ENCODE results near the gene RITA1.
"Not testable (repeated sequence)": the region's sequence is repeated elsewhere in the genome, so short reads cannot be mapped to it uniquely, and the experiment has no call there.

Gene RITA1, protein sequence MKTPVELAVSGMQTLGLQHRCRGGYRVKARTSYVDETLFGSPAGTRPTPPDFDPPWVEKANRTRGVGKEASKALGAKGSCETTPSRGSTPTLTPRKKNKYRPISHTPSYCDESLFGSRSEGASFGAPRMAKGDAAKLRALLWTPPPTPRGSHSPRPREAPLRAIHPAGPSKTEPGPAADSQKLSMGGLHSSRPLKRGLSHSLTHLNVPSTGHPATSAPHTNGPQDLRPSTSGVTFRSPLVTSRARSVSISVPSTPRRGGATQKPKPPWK

DNA sequence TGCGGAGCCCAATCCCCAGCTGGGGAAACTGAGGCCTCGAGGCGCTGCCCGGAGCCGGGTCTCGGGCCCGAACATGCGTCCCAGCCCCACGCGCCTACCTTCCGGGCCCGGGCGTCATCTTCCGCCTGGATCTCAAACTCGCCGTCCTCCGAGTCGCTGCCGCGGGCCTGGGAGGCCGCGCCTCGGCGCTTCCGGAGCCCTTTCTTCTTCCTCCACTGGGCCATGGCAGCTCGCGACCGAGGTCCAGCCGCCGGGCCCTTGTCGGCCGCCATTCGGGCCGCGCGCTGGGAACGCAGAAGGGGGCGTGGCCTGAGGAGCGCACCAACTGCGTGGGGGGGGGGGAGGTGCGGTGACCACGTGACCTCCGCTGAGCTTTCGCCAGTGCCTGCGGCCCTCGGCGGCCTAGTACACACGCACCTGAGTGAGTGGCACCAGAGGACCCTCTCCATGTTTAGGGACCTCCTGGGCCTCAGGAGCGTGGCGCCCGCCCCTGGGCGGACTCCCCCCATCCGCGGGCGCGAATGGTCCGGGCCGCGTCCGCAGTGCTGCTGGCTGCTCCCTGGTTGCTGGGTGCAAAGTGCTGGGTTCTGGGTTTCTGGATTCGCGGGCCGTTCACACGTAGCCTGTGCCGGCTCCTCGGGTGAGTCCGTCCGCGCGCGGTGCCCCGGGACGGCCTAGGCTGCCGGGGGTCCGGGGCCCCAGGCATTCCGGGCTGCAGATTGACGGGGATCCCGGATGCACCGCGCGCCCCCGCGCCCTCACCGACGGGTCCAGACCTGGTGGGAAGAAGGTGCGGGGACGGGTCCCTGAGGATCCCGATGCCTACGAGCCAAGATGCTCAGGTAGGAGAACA lies at the start of gene RITA1, which contains the start of gene DDX54:
Gene RITA1, plus strand, starts transcription at position 542 of the 853 bp plus-strand sequence. CDS start 1,026 bp downstream, outside the sequence.
Gene DDX54, minus strand, starts transcription at position 299 of the 853 bp plus-strand sequence. Its CDS starts 27 bp downstream, at position 272.
- no peak for FAIRE-seq

DNA sequence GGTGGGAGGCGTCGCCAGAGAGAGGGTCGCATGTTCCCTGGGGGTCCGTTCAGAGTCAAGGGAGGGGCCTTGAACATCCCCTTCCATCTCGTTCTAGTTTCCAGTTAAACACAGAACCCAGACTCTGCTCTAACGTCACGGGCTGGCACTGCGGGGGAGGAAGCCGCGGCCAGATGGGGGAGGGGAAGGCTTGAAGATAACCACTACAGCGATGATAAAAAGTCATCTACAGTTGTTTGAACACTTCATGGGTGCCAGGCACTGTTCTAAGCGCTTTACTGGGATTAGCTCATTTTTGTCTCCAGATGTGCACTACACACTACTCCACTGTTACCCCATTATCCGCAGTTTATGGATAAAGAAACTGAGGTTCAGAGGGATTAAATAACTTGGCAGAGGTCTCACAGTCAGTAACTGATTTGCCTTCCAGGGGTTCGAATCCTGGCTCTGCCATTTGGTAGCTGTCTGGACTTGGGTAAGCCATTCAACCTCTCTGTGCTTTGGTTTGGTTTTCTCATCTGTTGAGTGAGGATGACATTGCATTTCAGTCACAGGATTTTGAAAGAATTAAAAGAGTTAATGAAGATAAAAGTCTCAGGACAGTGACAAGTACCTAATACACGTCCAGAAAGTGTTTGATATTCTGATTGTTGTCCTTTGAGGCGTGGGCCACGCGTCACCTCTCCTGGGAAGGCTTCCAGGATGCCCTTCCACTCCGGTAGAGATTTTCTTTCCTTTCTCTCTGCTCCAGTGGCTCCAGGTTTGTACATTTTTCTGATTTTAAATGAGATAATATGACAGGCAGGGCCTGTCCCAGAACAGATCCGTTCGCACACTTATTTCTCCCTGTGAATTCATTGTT lies 49.2 kb upstream of the RITA1 start:
- no peak for FAIRE-seq

DNA sequence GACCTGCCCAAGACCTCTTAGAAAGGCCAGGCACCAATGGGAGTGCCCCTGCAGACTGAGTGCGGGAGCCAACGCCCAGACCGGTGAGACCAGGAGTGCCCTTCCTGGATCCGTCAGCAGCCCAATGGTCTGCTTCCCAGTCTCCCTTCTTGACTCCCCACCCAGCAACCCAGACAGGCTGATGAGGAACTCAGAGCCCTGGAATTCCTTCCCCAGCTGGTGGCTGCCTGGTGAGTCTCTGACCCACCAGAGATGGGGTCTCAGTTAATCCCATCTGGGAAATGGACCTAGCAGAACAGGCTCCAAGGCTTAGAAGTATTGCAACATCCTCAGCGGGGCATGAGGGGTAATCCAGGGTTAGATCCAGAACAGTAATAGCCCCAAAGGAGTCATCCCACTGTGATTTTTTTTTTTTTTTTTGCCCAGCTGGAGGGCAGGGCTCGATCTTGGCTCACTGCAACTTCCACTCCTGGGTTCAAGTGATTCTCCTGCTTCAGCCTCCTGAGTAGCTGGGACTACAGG lies 48.5 kb upstream of the RITA1 start:
- FAIRE-seq = no peak

DNA sequence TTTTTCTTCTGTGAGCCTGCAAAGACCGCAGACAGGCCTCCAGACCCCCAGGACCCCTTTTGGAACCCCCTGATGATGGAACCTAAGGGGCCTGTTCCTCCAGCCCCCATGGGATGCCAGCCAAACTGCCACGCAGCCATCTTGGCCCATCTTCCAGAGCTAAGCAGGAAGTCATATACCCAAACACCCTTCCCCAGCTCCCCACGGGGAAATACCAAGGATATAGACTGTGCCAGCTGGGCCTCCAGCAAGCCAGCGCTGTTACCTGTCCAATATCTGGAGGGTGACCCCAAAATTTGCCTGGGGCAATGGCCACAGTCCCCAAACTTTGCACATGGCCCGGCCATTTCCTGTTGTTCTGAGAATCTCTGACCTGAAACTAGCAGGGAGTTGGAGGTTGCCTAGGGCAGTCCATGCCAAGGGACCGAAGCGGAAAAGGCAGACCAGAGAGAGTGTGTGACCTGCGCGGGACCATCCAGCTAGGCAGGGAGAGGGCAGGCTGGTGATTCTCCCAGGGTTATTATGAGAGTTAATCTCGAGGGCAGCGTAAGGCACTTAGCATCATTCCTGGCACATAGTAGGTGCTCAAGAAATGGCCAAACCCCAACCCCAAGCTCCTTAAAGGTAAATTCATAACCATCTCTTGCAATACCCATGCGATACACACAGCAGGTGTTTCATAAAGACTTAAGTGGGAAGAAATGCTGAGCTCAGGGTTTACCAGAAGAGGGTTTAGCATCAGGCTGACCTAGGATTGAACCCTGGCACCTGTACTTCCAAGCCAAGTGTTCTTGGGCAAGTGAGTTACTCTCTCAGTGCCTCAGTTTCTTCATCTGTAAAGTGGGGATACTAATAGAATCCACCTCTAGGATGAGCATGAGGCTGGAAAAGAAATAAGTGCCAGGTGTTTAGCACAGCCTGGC lies 47.4 kb upstream of the RITA1 start:
- FAIRE-seq = no peak

DNA sequence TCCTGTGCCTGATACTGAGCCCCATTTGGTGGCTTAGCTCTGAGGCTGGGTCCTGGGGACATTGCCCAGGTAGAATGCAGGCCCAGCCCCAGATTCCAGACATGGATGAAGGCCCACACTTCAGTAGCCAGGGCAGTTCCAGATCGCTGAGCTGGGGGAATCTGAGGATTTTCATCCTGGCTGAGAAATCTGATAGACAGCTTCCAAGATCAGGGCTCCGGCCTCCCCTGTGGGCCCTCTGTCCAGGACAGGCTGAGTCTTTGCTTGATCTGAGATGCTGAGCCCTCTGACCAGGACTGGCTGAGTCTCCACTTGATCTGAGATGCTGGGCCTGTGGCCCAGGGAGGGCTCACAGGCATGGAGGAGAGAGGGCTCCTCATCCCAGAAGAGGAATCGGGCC lies 46.7 kb upstream of the RITA1 start:
- FAIRE-seq = no peak

DNA sequence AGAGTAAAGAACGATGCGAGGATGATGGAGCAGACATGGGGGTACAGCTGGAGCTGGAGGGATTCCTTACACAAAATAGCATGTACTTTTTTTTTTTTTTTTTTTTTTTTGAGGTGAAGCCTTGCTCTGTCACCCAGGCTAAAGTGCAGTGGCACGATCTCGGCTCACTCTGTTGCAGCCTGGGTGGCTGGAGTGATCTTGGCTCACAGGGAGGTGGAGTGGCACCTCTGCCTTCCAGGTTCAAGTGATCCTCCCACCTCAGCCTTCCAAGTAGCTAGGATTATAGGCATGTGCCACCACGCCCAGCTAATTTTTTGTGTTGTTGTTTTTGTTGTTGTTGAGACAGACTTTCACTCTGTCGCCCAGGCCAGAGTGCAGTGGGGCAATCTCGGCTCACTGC lies 44.8 kb upstream of the RITA1 start:
- no peak for FAIRE-seq

DNA sequence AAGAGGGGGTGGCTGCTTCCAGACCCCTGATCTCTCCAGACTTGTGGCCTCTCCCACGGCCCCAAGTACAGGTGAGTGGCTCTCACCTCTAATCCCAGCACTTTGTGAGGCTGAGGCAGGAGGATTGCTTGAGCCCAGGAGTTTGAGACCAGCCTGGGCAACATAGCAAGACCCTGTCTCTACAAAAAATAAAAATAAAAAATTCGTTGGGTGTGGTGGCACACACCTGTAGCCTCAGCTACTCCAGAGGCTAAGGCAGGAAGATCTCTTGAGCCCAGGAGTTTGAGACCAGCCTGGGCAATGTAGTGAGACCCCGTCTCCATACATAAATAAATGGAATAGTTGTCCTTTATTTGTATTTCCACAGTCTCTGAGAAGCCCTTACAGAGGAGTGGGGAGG lies 43.8 kb upstream of the RITA1 start:
- not testable (repeated sequence) for FAIRE-seq

DNA sequence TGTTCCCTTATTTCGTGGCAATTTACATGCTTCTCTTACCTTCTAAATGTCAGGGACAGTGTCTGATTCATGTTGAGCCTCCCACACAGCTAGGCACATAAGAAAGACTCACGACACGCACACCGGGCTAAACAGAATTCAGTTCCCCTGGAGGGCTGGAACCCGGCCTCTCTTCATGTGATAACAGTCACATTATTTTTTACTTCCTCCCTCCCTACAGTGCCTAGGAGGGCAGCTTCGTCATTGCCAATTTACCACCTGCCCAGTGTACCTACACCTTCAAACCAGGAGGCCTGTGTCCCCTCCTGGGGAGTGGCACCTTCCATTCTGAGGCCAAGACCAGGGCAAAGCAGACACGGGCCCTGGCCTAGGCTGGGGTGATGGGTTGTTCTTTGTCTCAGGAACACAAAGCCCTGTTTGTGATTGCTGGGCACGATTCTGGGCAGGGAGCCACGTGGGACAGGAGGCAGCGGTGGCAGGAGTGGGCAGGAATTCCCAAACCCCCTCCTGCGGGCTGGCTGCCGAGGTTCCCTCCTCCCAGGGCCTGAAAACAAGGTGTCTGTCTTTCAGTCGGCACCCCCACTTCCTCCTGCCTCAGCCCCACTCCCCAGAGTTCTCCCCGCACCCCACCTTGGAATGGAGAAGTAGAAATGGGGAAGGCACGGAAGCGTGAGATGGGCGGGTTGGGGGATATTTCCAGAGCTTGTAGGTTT lies 43.2 kb upstream of the RITA1 start:
- FAIRE-seq = no peak

DNA sequence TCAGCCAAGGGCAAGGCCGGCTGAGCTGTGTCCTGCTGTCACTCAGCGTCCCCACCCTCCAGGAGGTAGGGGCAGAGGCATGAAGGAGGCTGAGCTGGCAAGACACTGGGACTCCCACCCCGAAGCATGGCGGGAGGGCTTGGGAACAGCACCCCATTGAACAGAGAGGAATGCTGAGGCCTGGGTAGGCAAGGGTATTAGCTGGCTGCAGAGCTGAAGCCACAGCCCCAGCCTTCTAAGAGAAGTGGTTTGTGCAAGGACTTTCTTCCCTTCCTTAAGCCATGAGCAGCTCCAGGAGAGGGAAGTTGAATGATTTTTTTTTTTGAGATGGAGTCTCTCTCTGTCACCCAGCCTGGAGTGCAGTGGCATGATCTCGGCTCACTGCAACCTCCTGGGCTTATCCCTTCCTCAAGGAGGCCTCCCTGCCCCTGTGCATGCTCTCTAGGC lies 42.6 kb upstream of the RITA1 start:
- FAIRE-seq = no peak

DNA sequence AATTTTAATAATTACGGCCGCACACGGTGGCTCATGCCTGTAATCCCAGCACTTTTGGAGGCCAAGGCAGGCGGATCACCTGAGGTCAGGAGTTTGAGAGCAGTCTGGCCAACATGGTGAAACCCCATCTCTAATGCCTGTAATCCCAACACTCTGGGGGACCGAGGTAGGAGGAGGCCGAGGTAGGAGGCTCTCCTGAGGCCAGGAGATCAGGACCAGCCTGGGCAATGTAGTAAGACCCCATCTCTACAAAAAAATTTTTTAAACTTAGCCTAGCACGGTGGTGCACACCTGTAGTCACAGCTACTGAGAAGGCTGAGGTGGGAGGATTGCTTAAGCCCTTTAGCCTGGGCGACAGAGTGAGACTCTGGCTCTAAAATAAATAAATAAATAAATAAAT lies 41.6 kb upstream of the RITA1 start:
- no peak for FAIRE-seq

DNA sequence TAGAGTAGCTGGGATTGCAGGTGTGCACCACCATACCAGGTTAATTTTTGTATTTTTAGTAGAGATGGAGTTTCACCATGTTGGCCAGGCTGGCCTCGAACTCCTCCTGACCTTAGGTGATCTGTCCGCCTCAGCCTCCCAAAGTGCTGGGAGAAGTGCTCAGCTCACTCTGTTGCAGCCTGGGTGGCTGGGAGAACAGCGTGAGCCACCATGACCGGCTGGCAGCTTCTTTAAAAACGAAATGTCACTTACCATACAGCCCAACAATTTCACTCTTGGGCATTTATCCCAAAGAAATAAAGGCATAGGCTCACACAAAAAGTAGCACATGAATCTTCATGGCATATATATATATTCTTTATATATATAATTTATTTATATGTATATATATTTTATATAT lies 40.7 kb upstream of the RITA1 start:
- FAIRE-seq = no peak

DNA sequence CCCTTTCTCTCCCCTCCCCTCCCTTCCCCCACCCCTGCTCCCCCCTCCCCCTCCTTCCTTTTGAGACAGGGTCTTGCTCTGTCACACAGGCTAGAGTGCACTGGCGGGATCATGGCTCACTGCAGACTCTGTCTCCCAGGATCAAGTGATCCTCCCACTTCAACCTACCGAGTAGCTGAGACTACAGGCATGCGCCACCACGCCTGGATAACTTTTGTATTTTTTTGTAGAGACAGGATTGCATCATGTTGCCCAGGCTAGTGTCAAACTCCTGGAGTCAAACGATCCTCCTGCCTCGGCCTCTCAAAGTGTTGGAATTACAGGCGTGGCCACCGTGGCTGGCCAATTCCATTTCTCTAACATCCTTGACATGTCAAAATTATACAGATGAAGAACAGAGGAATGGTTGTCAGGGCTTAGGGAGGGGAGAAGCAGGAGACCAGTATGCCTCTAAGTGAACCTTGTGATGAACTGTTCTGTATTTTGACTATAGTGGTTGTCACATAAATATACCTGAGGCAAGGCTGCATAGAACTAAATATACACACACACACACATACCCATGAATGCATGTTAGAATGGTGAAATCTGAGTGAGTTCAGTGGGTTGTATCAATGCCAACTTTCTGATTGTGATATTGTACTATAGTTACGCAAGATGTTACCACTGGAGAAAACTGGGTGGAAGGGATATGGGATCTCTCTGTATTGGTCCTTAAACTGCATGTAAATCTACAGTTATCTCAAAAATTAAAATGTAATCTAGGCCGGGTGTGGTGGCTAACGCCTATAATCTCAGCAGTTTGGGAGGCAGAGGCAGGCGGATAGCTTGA lies 39.6 kb upstream of the RITA1 start:
- no peak for FAIRE-seq

DNA sequence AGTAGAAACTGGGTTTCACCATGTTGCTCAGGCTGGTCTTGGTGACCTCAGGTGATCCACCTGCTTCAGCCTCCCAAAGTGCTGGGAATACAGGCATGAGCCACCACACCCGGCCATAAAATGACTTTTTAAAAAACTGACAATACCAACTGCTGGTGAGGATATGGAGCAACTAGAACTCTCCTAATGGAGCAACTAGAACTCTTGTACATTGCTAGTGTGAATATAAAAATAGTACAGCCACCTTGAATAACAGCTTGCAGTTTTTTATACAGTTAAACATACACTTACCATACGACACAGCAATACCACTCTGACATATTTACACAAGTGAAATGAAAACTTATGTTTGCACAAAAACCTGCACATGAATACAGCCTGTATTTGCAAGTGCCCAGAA lies 38.5 kb upstream of the RITA1 start:
- no peak for FAIRE-seq

DNA sequence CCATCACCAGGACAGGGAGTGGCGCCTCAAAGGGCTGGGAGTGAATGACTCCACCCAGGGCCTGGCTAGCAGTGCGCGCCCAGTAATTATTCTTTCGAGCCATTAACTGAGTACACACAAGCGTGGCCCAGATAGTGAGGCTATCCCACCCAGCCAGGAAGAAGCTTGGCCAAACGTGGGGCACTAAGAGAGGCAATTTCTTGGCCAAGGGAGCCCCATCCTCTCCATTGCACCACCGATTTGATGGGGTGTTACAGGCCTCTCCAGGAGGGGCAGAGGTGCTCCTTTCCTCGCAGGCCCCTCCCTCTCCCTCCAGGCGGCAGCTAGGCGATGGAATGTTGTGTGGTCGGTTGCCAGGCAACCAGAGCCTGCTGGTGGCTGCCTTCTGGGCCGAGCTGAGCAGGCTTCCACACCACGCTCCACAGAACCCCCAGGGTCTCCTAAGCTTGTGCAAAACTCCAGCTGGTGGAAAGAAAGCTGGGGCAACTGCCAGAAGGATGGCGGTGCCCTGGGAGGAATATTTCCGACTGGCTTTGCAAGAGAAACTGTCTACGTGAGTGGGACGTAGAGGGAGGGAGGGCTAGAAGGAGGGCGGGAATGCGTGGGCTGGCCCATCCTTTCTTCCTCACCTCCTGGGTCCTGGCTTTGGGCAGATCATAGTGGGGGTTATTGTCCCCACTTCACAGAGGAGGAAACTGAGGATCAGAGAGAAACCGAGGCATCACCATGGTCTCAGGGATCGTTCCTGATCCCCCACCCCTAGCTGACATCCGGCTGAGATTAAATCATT lies 36.0 kb upstream of the RITA1 start, which contains the start of gene CFAP73:
Gene CFAP73, plus strand, starts transcription at position 364 of the 790 bp plus-strand sequence. Its CDS starts 134 bp downstream, at position 498.
- no peak for FAIRE-seq

DNA sequence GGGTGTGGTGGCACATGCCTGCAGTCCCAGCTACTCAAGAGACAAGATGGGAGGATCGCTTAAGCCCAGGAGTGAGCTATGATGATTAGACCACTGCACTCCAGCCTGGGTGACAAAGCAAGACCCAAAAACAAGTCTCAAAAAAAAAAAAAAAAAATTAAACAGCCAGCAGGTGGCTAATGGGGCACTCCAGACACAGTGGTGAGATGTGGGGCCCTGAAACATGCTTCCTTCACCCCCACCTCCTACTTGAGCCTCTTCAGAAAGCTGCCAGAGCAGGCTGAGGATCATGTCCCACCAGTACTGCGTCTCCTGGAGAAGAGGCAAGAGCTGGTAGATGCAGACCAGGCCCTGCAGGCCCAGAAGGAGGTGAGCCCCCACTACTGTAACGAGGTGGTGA lies 33.9 kb upstream of the RITA1 start:
- no peak for FAIRE-seq

DNA sequence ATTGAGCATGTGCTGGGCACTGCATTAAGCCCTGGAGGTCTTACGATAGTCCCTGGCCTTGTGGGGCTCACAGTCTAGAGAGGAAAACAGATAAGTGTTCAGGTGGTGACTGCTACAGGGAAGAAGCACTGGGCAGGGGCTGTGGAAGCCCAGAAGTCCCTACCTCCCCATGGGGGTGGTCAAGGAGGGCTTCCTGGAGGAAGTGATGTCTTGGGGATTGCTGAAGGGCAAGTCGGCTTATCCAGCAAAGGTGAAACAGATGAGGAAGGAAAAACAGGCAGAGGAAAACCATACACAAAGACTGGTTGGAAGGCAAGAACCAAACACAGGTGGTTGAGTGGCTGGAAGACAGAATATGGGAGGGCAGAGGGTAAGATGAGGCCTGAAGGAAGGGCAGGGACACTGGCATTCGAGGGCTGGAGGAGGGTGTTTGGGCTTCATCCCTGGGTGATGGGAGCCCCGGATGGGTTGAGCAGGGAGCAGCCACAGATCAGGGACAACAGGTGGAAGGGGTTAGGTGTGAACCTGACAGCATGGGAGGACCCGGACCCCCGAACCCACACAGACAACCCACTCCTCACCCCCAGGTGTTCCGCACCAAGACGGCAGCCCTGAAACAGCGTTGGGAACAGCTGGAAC lies 33.2 kb upstream of the RITA1 start:
- no peak for FAIRE-seq

DNA sequence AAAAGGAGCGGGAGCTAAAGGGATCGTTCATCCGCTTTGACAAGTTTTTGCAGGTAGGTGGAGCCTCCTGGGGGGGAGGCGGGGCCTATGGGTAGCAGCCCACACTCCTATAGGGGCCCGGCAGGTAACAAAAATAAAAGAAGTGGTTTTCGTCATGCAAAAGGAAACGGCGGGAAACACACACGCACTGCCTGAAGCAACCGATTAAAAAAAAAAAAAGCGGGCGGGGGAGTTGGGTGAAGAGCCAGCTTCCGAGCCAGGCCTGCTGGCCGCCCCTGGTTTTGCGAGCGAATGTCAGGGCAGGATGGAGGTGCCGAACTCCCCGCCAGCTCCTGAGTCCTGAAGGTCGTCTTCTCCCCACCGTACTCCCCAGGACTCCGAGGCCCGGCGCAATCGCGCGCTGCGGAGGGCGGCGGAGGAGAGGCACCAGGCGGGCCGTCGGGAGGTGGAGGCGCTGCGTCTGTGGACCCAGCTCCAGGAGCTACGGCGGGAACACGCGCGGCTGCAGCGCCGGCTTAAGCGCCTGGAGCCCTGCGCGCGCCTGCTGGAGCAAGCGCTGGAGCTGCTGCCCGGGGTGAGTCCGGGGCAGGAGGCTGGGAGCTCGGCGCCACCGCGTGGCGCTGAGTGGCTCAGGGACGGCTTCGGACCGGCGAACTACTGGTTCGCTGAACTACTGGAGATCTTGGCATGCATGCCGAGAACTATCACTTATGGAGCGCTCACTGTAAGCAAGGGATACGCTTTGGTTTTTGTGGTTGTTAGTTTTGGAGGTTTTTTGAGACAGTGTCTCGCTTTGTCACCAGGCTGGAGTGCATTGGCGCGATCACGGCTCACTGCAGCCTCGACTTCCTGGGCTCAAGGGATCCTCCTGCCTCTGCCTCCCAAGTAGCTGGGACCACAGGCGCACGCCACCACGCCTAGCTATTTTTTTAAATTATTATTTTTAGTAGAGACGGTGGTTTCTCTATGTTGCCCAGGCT lies 32.4 kb upstream of the RITA1 start:
- FAIRE-seq = no peak
